K562 (cell line): ENCODE data around the gene FGF14. TPM values are rescaled to one million over a fixed set of nuclear protein-coding genes. Genes with fewer than 3 reads are reported as not detected.

ENCODE experiments used
- EP400 ChIP-seq: fragments of 450-650 bp; IDR thresholded peaks from 2 replicates; pipeline ENCODE4 v1.6.1; 2017; ENCODE audit warnings: antibody characterized with exemption, mild to moderate bottlenecking, moderate library complexity
- HMG20A ChIP-seq: fragments of 450-650 bp; formaldehyde crosslinking; conservative IDR thresholded peaks from 2 replicates; pipeline ENCODE4 v1.4.0; 2020; ENCODE audit warnings: mild to moderate bottlenecking, mixed read lengths
- KAT7 ChIP-seq: sonication (generic); formaldehyde crosslinking; IDR thresholded peaks from 2 replicates; pipeline ENCODE4 v1.8.0; 2022; ENCODE audit warnings: missing genetic modification reagents, mild to moderate bottlenecking, borderline replicate concordance
- TAF9B ChIP-seq: fragments of 450-650 bp; IDR thresholded peaks from 2 replicates; pipeline ENCODE4 v1.6.1; 2018; ENCODE audit warnings: mild to moderate bottlenecking; ENCODE audit not compliant: partially characterized antibody
- U2AF1 ChIP-seq: fragments of 200-400 bp; formaldehyde crosslinking; optimal IDR thresholded peaks from 2 replicates; pipeline ENCODE3; 2017; ENCODE audit warnings: mild to moderate bottlenecking, low read depth, low read length, moderate library complexity
- ZBTB8A ChIP-seq: fragments of 450-650 bp; IDR thresholded peaks from 2 replicates; pipeline ENCODE4 v1.6.1; 2018; ENCODE audit warnings: mild to moderate bottlenecking, moderate library complexity; ENCODE audit not compliant: partially characterized antibody
- ZNF277 ChIP-seq: fragments of 250-450 bp; sonication (Bioruptor Pico); IDR thresholded peaks from 2 replicates; pipeline ENCODE4 v1.8.0; 2022; ENCODE audit warnings: inconsistent platforms, mild to moderate bottlenecking, moderate library complexity, borderline replicate concordance
- ZNF589 ChIP-seq: fragments of 200-800 bp; sonication (Bioruptor generic); IDR thresholded peaks from 2 replicates; pipeline ENCODE4 v1.6.1; 2016; ENCODE audit warnings: low read depth, missing genetic modification characterization, missing compliant biosample characterization
- polyA plus RNA-seq, 8 experiments: library from polyadenylated mRNA; depleted of rRNA in 4 of 8; stranded (reverse) in 5 of 8; unstranded in 3 of 8; fragments of >200 nt; fragmentation: Nextera tagmentation in 2 of 8; fragmentation: Illumina TruSeq in 1 of 8; extraction: Ambion mirVana in 2 of 8; extraction: Trizol in 1 of 8; gene quantifications; 2 replicates each; pipeline versions ENCODE4 v1.2.1 to v1.2.3, GENCODE V29; 2011 to 2014; ENCODE audit warnings: inconsistent platforms in 1 of 8, missing spikeins in 1 of 8
- total RNA-seq, 7 experiments: library from RNA; depleted of rRNA in 6 of 7; stranded (reverse); fragments of >200 nt in 6 of 7; fragmentation: Illumina TruSeq in 2 of 7; extraction: Trizol in 2 of 7; gene quantifications; 2 replicates each; pipeline versions ENCODE4 v1.2.1 to v1.2.3, GENCODE V29; 2011 to 2021; ENCODE audit warnings: low replicate concordance in 1 of 7
- TF ChIP-seq, protein P1 (sequence below): fragments of 250-450 bp; sonication (Bioruptor Pico); IDR thresholded peaks from 2 replicates; pipeline ENCODE4 v1.5.0; 2020; ENCODE audit warnings: mild to moderate bottlenecking, borderline replicate concordance

Gene FGF14
- total and polyA plus RNA-seq, 9 of the 15 experiments (the other 6 are each of a cell fraction or from before 2014, with no cell fraction given), result not detected

DNA sequence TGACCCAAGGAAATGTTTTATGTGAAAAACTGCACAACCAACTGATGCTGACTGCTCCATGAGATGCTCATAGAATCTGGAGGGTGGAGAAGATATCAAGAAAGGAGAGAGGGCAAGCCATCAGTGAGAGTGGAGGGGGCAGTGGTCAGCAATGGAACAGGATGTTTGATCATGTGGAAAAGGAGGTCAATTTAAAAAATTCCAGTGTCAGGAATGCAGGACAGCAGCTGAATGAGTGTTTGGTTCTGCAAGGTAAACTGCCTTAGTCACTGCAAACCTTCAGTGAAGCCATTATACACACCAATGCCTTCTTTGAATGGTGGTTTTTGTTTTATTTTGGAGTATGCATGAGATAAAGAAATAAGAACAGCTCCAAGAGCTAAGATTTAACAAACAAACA, 121.5 kb downstream of the FGF14 start (continued):
- TF ChIP-seq HMG20A (CRISPR knock-in tag), result no peak
- TF ChIP-seq KAT7 (CRISPR knock-in tag), result no peak
- TF ChIP-seq U2AF1, result no peak
- TF ChIP-seq, protein P1, sequence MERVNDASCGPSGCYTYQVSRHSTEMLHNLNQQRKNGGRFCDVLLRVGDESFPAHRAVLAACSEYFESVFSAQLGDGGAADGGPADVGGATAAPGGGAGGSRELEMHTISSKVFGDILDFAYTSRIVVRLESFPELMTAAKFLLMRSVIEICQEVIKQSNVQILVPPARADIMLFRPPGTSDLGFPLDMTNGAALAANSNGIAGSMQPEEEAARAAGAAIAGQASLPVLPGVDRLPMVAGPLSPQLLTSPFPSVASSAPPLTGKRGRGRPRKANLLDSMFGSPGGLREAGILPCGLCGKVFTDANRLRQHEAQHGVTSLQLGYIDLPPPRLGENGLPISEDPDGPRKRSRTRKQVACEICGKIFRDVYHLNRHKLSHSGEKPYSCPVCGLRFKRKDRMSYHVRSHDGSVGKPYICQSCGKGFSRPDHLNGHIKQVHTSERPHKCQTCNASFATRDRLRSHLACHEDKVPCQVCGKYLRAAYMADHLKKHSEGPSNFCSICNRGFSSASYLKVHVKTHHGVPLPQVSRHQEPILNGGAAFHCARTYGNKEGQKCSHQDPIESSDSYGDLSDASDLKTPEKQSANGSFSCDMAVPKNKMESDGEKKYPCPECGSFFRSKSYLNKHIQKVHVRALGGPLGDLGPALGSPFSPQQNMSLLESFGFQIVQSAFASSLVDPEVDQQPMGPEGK (CRISPR knock-in tag), result no peak
- no peak for TF ChIP-seq ZNF589 (CRISPR knock-in tag)
- TF ChIP-seq EP400, result no peak
- no peak for TF ChIP-seq ZBTB8A
- TF ChIP-seq TAF9B, result no peak
- no peak for TF ChIP-seq ZNF277 (CRISPR knock-in tag)
